ENCODE results near the gene BCL2L2. TPM values are rescaled to one million over a fixed set of nuclear protein-coding genes. Genes with fewer than 3 reads are reported as not detected.

The BCL2L2 gene
- total and polyA plus RNA-seq, 4 donors, result 4.7 to 28.0 (median 12.7) TPM

DNA sequence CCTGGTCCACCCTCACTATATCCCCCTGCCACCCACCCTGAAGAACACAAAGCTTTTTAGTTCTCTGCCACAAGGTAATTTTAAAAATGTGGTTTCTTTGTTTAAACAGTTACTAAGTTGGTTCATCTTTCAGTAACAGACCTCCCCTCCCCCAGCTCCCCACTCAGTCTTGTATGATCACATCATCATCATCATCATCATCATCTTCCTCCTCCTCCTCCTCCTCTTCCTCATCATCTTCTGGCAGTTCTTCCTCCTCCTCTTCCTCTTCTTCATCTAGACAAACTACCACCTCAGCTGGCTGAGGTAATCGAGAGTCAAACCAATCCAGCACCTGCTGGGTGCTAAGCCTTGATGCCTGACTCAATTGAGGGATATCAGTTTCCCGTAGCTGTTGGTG is 31.2 kb upstream of the BCL2L2 start:
- no peak for DNase-seq (ENCODE audit: low spot score)
- Histone ChIP-seq H3K27ac (ENCODE audit: low read depth in 1 of 2, low read length in 2 of 2) (no peak overlapping the region), H3K4me1 (ENCODE audit: control insufficient read depth in 4 of 4, insufficient read depth in 4 of 4, low read length in 3 of 4) (no peaks in the 10 kb centered on the region), H3K36me3 (ENCODE audit: control insufficient read depth in 4 of 4, insufficient read depth in 3 of 4, low read depth in 1 of 4, low read length in 3 of 4) (peaks cover 0 to 13% (median 5%) of the 10 kb centered on the region in 4 donors), H3K9ac (ENCODE audit: low read depth in 1 of 2, low read length in 2 of 2) (no peak overlapping the region), H3K4me3 (ENCODE audit: low read depth in 1 of 3, low read length in 3 of 3) (no peak overlapping the region), H3K9me3 (ENCODE audit: control insufficient read depth in 4 of 4, low read length in 3 of 4) (no peaks in the 10 kb centered on the region), H3K27me3 (ENCODE audit: control insufficient read depth in 4 of 4, insufficient read depth in 4 of 4, low read length in 3 of 4) (no peaks in the 10 kb centered on the region)
- 96% methylated on average over 2 of the region's 2 CpGs for WGBS
- no peak for TF ChIP-seq TAF1 (conservative IDR thresholded peaks at IDR 0.05)
- no peak for TF ChIP-seq HNF4A (conservative IDR thresholded peaks at IDR 0.05)
- TF ChIP-seq NR2F2 (IDR thresholded peaks at IDR 0.05), result no peak
- no peak for TF ChIP-seq RXRA (IDR thresholded peaks at IDR 0.05)
- TF ChIP-seq, protein P1, sequence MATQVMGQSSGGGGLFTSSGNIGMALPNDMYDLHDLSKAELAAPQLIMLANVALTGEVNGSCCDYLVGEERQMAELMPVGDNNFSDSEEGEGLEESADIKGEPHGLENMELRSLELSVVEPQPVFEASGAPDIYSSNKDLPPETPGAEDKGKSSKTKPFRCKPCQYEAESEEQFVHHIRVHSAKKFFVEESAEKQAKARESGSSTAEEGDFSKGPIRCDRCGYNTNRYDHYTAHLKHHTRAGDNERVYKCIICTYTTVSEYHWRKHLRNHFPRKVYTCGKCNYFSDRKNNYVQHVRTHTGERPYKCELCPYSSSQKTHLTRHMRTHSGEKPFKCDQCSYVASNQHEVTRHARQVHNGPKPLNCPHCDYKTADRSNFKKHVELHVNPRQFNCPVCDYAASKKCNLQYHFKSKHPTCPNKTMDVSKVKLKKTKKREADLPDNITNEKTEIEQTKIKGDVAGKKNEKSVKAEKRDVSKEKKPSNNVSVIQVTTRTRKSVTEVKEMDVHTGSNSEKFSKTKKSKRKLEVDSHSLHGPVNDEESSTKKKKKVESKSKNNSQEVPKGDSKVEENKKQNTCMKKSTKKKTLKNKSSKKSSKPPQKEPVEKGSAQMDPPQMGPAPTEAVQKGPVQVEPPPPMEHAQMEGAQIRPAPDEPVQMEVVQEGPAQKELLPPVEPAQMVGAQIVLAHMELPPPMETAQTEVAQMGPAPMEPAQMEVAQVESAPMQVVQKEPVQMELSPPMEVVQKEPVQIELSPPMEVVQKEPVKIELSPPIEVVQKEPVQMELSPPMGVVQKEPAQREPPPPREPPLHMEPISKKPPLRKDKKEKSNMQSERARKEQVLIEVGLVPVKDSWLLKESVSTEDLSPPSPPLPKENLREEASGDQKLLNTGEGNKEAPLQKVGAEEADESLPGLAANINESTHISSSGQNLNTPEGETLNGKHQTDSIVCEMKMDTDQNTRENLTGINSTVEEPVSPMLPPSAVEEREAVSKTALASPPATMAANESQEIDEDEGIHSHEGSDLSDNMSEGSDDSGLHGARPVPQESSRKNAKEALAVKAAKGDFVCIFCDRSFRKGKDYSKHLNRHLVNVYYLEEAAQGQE (IDR thresholded peaks at IDR 0.05), result no peak
- TF ChIP-seq CTCF (IDR thresholded peaks at IDR 0.05; ENCODE audit: low read depth, low read length, missing input control), result no peak
- no peak for TF ChIP-seq MAX (IDR thresholded peaks at IDR 0.05)
- TF ChIP-seq YY1 (IDR thresholded peaks at IDR 0.05), result no peak
- no peak for TF ChIP-seq ZBTB33 (IDR thresholded peaks at IDR 0.05)
- TF ChIP-seq SP1 (IDR thresholded peaks at IDR 0.05), result no peak
- TF ChIP-seq EGR1 (IDR thresholded peaks at IDR 0.05; ENCODE audit: low read depth in 2 of 2), result no peak
- TF ChIP-seq FOXA2 (IDR thresholded peaks at IDR 0.05), result no peak
- TF ChIP-seq FOXA1 (IDR thresholded peaks at IDR 0.05), result no peak

- no peak overlapping the region for H3K27ac ChIP-seq (ENCODE audit: low read depth in 1 of 2, low read length in 2 of 2)
- no peaks in the 10 kb centered on the region for H3K4me1 ChIP-seq (ENCODE audit: control insufficient read depth in 4 of 4, insufficient read depth in 4 of 4, low read length in 3 of 4)
- no peaks in the 10 kb centered on the region for H3K27me3 ChIP-seq (ENCODE audit: control insufficient read depth in 4 of 4, insufficient read depth in 4 of 4, low read length in 3 of 4)
- DNase-seq (ENCODE audit: low spot score), result no peak
- WGBS, result 80% methylated on average over 3 of the region's 3 CpGs
- H3K36me3 ChIP-seq (ENCODE audit: control insufficient read depth in 4 of 4, insufficient read depth in 3 of 4, low read depth in 1 of 4, low read length in 3 of 4), result peaks cover 0 to 13% (median 5%) of the 10 kb centered on the region in 4 donors
- no peak overlapping the region for H3K4me3 ChIP-seq (ENCODE audit: low read depth in 1 of 3, low read length in 3 of 3)
- no peak overlapping the region for H3K9ac ChIP-seq (ENCODE audit: low read depth in 1 of 2, low read length in 2 of 2)
- no peaks in the 10 kb centered on the region for H3K9me3 ChIP-seq (ENCODE audit: control insufficient read depth in 4 of 4, low read length in 3 of 4)
- TF ChIP-seq ZBTB33 (IDR thresholded peaks at IDR 0.05), result no peak
- no peak for TF ChIP-seq YY1 (IDR thresholded peaks at IDR 0.05)
- TF ChIP-seq HNF4A (conservative IDR thresholded peaks at IDR 0.05), result no peak
- TF ChIP-seq FOXA2 (IDR thresholded peaks at IDR 0.05), result no peak
- no peak for TF ChIP-seq NR2F2 (IDR thresholded peaks at IDR 0.05)
- TF ChIP-seq SP1 (IDR thresholded peaks at IDR 0.05), result no peak
- no peak for TF ChIP-seq TAF1 (conservative IDR thresholded peaks at IDR 0.05)
- no peak for TF ChIP-seq CTCF (IDR thresholded peaks at IDR 0.05; ENCODE audit: low read depth, low read length, missing input control)
- TF ChIP-seq HNF4G (IDR thresholded peaks at IDR 0.05), result no peak
- no peak for TF ChIP-seq RXRA (IDR thresholded peaks at IDR 0.05)
- TF ChIP-seq, protein P2, sequence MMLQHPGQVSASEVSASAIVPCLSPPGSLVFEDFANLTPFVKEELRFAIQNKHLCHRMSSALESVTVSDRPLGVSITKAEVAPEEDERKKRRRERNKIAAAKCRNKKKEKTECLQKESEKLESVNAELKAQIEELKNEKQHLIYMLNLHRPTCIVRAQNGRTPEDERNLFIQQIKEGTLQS (IDR thresholded peaks at IDR 0.05), result no peak
- TF ChIP-seq FOXA1 (IDR thresholded peaks at IDR 0.05), result no peak
- TF ChIP-seq GABPA (IDR thresholded peaks at IDR 0.05 in 1 of 2, conservative IDR thresholded peaks at IDR 0.05 in 1 of 2), result no peak
- TF ChIP-seq RAD21 (IDR thresholded peaks at IDR 0.05), result no peak
- no peak for TF ChIP-seq EGR1 (IDR thresholded peaks at IDR 0.05; ENCODE audit: low read depth in 2 of 2)
- TF ChIP-seq MAX (IDR thresholded peaks at IDR 0.05), result no peak
These were observed 29.4 kb upstream of the BCL2L2 start for GRCh38 chr14:23277189-23277588.
